C4-2B (cell line): Measurements from ENCODE around the gene SLC24A4.

ENCODE experiments used
- CTCF ChIP-seq: fragments of 450-650 bp; conservative IDR thresholded peaks from 2 replicates; pipeline ENCODE4 v1.5.1; 2017; ENCODE audit warnings: mild to moderate bottlenecking
- ZFX ChIP-seq: fragments of 450-650 bp; IDR thresholded peaks from 2 replicates; pipeline ENCODE4 v1.6.1; 2017

GRCh38 chr14:92411941-92412340, 89.0 kb downstream of the SLC24A4 start:
- no peak for TF ChIP-seq CTCF
- no peak for TF ChIP-seq ZFX
